Lung (tissue), 12 donors: ENCODE data around the gene ARHGEF16. TPM values are rescaled to one million over a fixed set of nuclear protein-coding genes. Genes with fewer than 3 reads are reported as not detected.

Experiments used
- ATAC-seq: fragments of 200-7000 bp; cut with Tn5 transposase; one replicate; pipeline ENCODE4 v1.9.1; 2020; ENCODE audit warnings: moderate number of reproducible peaks; ENCODE audit not compliant: insufficient read depth, low FRiP score
- DNase-seq, 3 donors: peaks; one replicate each; pipeline ENCODE4 v3.0.0-alpha.2; 2013 to 2017
- H3K27ac ChIP-seq, 2 donors: one replicate each; pipeline ENCODE4 v1.5.1; 2013; ENCODE audit warnings: mild to moderate bottlenecking in 2 of 2, moderate library complexity in 2 of 2, control low read depth in 1 of 2, inconsistent platforms in 1 of 2, low read depth in 1 of 2, low read length in 1 of 2
- H3K27me3 ChIP-seq, 3 donors: one replicate each; pipeline ENCODE4 v1.5.1; 2013; ENCODE audit warnings: low read length in 2 of 3; ENCODE audit not compliant: control insufficient read depth in 3 of 3, insufficient read depth in 3 of 3
- H3K36me3 ChIP-seq, 4 donors: one replicate each; pipeline ENCODE4 v1.5.1; 2013; ENCODE audit warnings: low read length in 4 of 4, mild to moderate bottlenecking in 1 of 4, moderate library complexity in 1 of 4; ENCODE audit not compliant: control insufficient read depth in 4 of 4, insufficient read depth in 4 of 4
- H3K4me1 ChIP-seq, 5 donors: one replicate each; pipeline ENCODE4 v1.5.1; 2013; ENCODE audit warnings: low read length in 5 of 5, mild to moderate bottlenecking in 2 of 5, moderate library complexity in 1 of 5; ENCODE audit not compliant: control insufficient read depth in 5 of 5, insufficient read depth in 5 of 5
- H3K4me3 ChIP-seq: one replicate; pipeline ENCODE4 v1.5.1; 2013; ENCODE audit warnings: mild to moderate bottlenecking, control low read depth, moderate library complexity
- H3K9ac ChIP-seq, 2 donors: one replicate each; pipeline ENCODE4 v1.5.1; 2013; ENCODE audit warnings: low read length in 2 of 2, control low read depth in 1 of 2; ENCODE audit not compliant: insufficient read depth in 1 of 2
- H3K9me3 ChIP-seq, 4 donors: one replicate each; pipeline ENCODE4 v1.5.1; 2013; ENCODE audit warnings: low read length in 3 of 4, mild to moderate bottlenecking in 1 of 4, moderate library complexity in 1 of 4; ENCODE audit not compliant: control insufficient read depth in 4 of 4, insufficient read depth in 3 of 4
- WGBS, 2 donors: extraction: QIAGEN DNeasy Blood & Tissue Kit; methylation state at CpG; one replicate each; pipeline ENCODE4 v1.1.7; 2013; 5-methylcytosine and 5-hydroxymethylcytosine counted together
- polyA plus RNA-seq, 2 donors: library from polyadenylated mRNA; stranded (reverse); fragments of 200-250 nt; gene quantifications; one replicate each; pipeline ENCODE4 v1.2.1, GENCODE V29; 2013
- total RNA-seq, 2 donors: library from RNA; depleted of rRNA in 1 of 2; stranded (reverse); fragments of >200 nt in 1 of 2; gene quantifications; one replicate each; pipeline ENCODE4 v1.2.1, GENCODE V29; 2014 to 2021
- TF ChIP-seq, protein P1 (sequence below): IDR thresholded peaks from 2 replicates; pipeline ENCODE4 v1.5.1; 2012; ENCODE audit warnings: mild to moderate bottlenecking; ENCODE audit errors: control extremely low read depth, extremely low read depth
- donor health status: control.
- donor health status: control.
- donor health status: Bipolar disorder and iron deficiency.
- donor health status: healthy.
- donor health status: DM: yes; HTN: yes; CAD: no.

The ARHGEF16 gene
- total and polyA plus RNA-seq, 4 donors: 6.5 to 14.8 (median 9.8) TPM

DNA sequence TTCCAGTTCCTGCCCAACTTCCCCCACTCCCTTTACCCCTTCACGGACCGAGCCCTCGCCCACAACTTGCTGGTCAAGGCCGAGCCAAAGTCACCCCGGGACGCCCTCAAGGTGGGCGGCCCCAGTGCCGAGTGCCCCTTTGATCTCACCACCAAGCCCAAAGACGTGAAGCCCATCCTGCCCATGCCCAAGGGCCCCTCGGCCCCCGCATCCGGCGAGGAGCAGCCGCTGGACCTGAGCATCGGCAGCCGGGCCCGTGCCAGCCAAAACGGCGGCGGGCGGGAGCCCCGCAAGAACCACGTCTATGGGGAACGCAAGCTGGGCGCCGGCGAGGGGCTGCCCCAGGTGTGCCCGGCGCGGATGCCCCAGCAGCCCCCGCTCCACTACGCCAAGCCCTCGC, 42.1 kb upstream of the ARHGEF16 start:
- DNase-seq (no peak), ATAC-seq (no peak)
- WGBS, 2 donors: 95% methylated on average over 32 to 33 of the region's 33 CpGs
- H3K9me3 ChIP-seq: peaks cover 0 to 15% (median 4%) of the 10 kb centered on the region in 4 donors
- peaks cover 0 to 7% (median 3%) of the 10 kb centered on the region in 5 donors for H3K4me1 ChIP-seq
- H3K36me3 ChIP-seq: no peaks in the 10 kb centered on the region
- TF ChIP-seq, protein P1, sequence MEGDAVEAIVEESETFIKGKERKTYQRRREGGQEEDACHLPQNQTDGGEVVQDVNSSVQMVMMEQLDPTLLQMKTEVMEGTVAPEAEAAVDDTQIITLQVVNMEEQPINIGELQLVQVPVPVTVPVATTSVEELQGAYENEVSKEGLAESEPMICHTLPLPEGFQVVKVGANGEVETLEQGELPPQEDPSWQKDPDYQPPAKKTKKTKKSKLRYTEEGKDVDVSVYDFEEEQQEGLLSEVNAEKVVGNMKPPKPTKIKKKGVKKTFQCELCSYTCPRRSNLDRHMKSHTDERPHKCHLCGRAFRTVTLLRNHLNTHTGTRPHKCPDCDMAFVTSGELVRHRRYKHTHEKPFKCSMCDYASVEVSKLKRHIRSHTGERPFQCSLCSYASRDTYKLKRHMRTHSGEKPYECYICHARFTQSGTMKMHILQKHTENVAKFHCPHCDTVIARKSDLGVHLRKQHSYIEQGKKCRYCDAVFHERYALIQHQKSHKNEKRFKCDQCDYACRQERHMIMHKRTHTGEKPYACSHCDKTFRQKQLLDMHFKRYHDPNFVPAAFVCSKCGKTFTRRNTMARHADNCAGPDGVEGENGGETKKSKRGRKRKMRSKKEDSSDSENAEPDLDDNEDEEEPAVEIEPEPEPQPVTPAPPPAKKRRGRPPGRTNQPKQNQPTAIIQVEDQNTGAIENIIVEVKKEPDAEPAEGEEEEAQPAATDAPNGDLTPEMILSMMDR: no peak
- peaks cover 0 to 10% (median 2%) of the 10 kb centered on the region in 3 donors for H3K27me3 ChIP-seq
- H3K27ac ChIP-seq: no peak overlapping the region
- no peak overlapping the region for H3K9ac ChIP-seq
- H3K4me3 ChIP-seq: no peak overlapping the region

DNA sequence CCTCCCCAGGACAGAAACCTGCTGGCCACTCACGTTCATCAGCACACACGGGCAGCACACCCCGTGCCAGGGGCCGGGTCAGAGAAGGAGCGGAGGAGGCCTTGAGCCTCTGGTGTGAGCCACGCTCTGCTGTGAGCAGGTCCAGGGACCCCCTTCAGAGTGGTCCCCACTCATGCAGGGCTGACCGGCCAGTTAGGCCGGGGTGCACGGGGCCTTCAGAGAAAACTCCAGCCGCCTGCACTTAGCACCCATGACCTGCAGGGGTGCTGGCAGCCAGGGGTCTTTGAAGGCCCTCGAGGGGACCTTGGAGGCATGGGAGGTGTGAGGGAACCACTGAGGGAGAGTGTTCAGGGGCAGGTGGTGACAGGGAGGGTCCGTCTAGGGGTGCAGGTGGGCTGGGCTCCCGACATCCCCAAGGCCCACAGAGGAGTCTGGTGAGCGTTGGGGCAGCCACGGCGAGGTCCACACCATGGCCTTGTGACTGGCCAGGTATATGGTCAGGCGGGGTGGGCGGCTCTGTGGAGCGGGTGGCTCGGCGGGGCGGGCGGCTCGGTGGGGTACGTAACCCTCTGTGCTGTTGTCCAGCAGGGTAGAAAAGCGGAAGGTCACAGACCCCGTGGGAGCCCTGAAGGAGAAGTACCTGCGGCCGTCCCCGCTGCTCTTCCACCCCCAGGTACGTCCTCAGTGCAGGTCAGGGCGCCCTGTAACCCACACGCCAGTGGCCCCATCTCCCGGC, 40.3 kb upstream of the ARHGEF16 start:
- DNase-seq (no peak), ATAC-seq (no peak)
- no peak overlapping the region for H3K9ac ChIP-seq
- WGBS, 2 donors: 94% methylated on average over 34 of the region's 34 CpGs
- TF ChIP-seq, protein P1: no peak
- H3K4me3 ChIP-seq: no peak overlapping the region
- H3K9me3 ChIP-seq: peaks cover 0 to 12% (median 4%) of the 10 kb centered on the region in 4 donors
- peaks cover 0 to 8% (median 2%) of the 10 kb centered on the region in 3 donors for H3K27me3 ChIP-seq
- H3K4me1 ChIP-seq: peaks cover 0 to 7% (median 3%) of the 10 kb centered on the region in 5 donors
- no peak overlapping the region for H3K27ac ChIP-seq
- peaks cover 0 to 2% (median 0%) of the 10 kb centered on the region in 4 donors for H3K36me3 ChIP-seq

DNA sequence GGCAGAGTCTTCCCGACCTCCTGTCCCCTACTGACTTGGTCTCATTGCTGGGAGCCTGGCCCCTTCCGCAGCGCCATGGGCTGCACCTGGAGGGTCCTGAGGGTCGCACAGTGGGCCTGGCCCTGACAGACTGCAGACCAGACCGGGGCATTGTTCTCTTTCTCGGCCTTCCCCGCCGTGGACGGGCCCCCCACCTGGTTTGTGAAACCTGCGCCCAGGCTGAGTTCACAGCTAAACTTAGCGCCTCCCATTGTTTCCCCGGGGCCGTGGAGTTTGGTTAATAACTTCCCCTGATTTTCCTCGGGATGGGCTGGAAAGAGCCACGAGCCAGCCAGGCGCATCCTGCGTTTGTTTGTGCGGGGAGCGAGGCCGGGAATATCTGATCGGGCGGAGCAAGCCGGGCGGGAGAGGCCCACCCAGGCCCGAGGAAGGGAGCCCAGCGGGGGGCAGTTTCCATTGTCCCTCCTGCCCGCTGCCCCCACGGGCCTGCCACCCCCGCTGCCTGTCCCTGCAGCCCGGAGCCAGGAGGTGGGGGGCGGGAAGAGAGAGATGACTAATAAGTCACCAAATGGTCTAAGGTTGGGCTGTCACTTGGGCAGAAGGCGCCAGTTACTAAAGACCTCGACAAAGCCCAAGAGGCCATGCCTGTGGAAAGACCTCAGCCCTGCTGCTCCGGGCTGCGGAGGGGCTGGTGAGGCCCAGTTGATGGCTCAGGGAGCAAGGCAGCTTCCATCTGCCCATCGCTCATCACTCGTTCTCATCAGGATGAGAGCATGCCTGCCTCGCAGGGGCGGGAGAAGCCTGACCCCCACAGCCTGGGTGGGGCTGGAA, 39.0 kb upstream of the ARHGEF16 start:
- Histone ChIP-seq H3K4me1 (peaks cover 0 to 7% (median 0%) of the 10 kb centered on the region in 5 donors), H3K36me3 (peaks cover 0 to 2% (median 0%) of the 10 kb centered on the region in 4 donors), H3K4me3 (no peak overlapping the region), H3K27ac (peak overlapping the region in 1 of 2 donors; percentile 37), H3K9ac (no peak overlapping the region), H3K9me3 (peaks cover 0 to 8% (median 3%) of the 10 kb centered on the region in 4 donors), H3K27me3 (peaks cover 0 to 5% (median 2%) of the 10 kb centered on the region in 3 donors)
- DNase-seq (no peak), ATAC-seq (peak; percentile 35)
- WGBS, 2 donors: 65 to 82% methylated on average over 39 of the region's 39 CpGs
- TF ChIP-seq, protein P1: no peak
